Uterus (tissue), 2 donors: ENCODE data around the gene CCDC38.

Experiments
- CTCF ChIP-seq, 4 experiments: fragments of 200-600 bp in 2 of 4; fragments of 450-650 bp in 2 of 4; sonication (generic) in 2 of 4; IDR thresholded peaks; one replicate each; pipeline ENCODE4 v1.5.1; 2016 to 2019; ENCODE audit warnings: antibody characterized with exemption in 4 of 4, mild to moderate bottlenecking in 2 of 4, moderate library complexity in 1 of 4
- POLR2A ChIP-seq, 2 donors: fragments of 450-650 bp; IDR thresholded peaks; one replicate each; pipeline ENCODE4 v1.6.1; 2016; ENCODE audit warnings: antibody characterized with exemption in 2 of 2, mild to moderate bottlenecking in 1 of 2, moderate library complexity in 1 of 2

GRCh38 chr12:95859344-95859816 is 83.0 kb downstream of the CCDC38 start:
- TF ChIP-seq CTCF (IDR thresholded peaks at IDR 0.05) (no peak), POLR2A (IDR thresholded peaks at IDR 0.05) (no peak)
